Adrenal gland (tissue), 5 donors: ENCODE results near the gene GRID1.
"Not testable (repeated sequence)": the region's sequence is repeated elsewhere in the genome, so short reads cannot be mapped to it uniquely, and the experiment has no call there.

Source experiments
- CTCF ChIP-seq, 6 experiments: fragments of 450-650 bp in 4 of 6; fragments of 200-600 bp in 2 of 6; sonication (generic) in 1 of 6; IDR thresholded peaks; 1 replicate in 5 of 6; 2 replicates in 1 of 6; pipeline versions ENCODE4 v1.5.1 to v1.8.0; 2016 to 2021; ENCODE audit warnings: antibody characterized with exemption in 6 of 6, mild to moderate bottlenecking in 2 of 6, moderate library complexity in 1 of 6
- POLR2A ChIP-seq, 2 donors: fragments of 450-650 bp; IDR thresholded peaks; one replicate each; pipeline ENCODE4 v1.6.1; 2017; ENCODE audit warnings: antibody characterized with exemption in 2 of 2, mild to moderate bottlenecking in 2 of 2, moderate library complexity in 1 of 2
- donor health status: DM: no; HTN: no; CAD: no.

GRCh38 chr10:86095061-86095460 lies 271.5 kb downstream of the GRID1 start:
- not testable (repeated sequence) for TF ChIP-seq CTCF, POLR2A (IDR thresholded peaks at IDR 0.05)
